Measurements from ENCODE around the gene FRMD4B. TPM values are rescaled to one million over a fixed set of nuclear protein-coding genes. Genes with fewer than 3 reads are reported as not detected.

FRMD4B gene
- total and polyA plus RNA-seq, 10 of the 15 experiments (the other 5 are each of a cell fraction or from before 2014, with no cell fraction given): 3.9 to 11.4 (median 8.0) TPM

DNA sequence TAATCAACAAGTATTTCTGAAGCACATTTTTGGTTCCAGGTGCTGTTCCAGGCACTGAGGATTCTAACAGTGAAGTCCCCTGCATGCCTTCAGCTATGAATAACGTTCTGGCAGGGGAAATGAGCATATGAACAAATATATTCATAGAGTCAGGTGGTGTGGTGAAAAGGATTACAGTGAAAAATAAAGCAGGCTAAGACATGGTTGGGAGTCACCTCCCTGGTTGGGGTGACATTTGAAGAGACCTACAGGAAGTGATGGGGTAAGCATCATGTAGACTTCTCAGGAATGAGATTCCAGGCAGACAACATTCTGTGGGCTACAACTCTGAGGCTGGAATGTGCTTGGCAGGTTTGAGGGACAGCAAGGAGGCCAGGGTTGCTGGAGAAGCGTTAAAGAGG lies 15.0 kb downstream of the FRMD4B start:
- ChIA-PET SMC1A (ENCODE audit: uncharacterized antibody, unreplicated experiment) (interaction anchor here (1.2 to 3.2 kb wide), 4 partner anchors 10 to 249 kb away, joined by 3 to 20 read pairs (median 4); partner anchors contain the start of gene LMOD3), POLR2A (no interaction called here), RAD21 (ENCODE audit: unreplicated experiment) (interaction anchor here (2.5 kb wide), 1 partner anchor 39 kb away, joined by 12 read pairs; no protein-coding TSS in a partner anchor), CTCF (interaction anchor here (0.6 to 3.1 kb wide), 5 partner anchors 16 to 195 kb away, joined by 3 to 20 read pairs (median 3); no protein-coding TSS in a partner anchor)
- Histone ChIP-seq H3K4me3 (no peak overlapping the region), H3K4me1 (ENCODE audit: control insufficient read depth, insufficient read depth, low read length) (peaks cover 11% of the 10 kb centered on the region), H3K27ac (ENCODE audit: control insufficient read depth, insufficient read depth) (no peak overlapping the region), H3K36me3 (ENCODE audit: control insufficient read depth in 2 of 2, insufficient read depth in 2 of 2, low read length in 1 of 2) (no peaks in the 10 kb centered on the region), H3K9ac (ENCODE audit: control insufficient read depth, insufficient read depth, low read length) (no peak overlapping the region), H3K27me3 (replicated peaks in 1 of 2; ENCODE audit: control insufficient read depth in 2 of 2, insufficient read depth in 2 of 2, low read length in 1 of 2) (no peaks in the 10 kb centered on the region), H3K4me2 (ENCODE audit: control insufficient read depth, insufficient read depth) (no peak overlapping the region), H3K79me2 (ENCODE audit: control insufficient read depth, insufficient read depth, low read length) (no peaks in the 10 kb centered on the region), H3K9me3 (replicated peaks; ENCODE audit: control insufficient read depth, insufficient read depth, low read length) (no peaks in the 10 kb centered on the region), H4K20me1 (ENCODE audit: control insufficient read depth, insufficient read depth) (no peaks in the 10 kb centered on the region), H2AFZ (ENCODE audit: control insufficient read depth, low read depth, low read length) (no peak overlapping the region)
- no peak for TF ChIP-seq YBX1 (IDR thresholded peaks at IDR 0.05)
- TF ChIP-seq RBBP5 (conservative IDR thresholded peaks at IDR 0.05): no peak
- no peak for TF ChIP-seq BMI1 (IDR thresholded peaks at IDR 0.05; ENCODE audit: borderline replicate concordance)
- no peak for TF ChIP-seq IRF4 (IDR thresholded peaks at IDR 0.05; ENCODE audit: low read depth, low read length)
- TF ChIP-seq RAD21 (IDR thresholded peaks at IDR 0.05; ENCODE audit: insufficient read depth, low read depth, low read length): no peak
- no peak for TF ChIP-seq CHD4 (IDR thresholded peaks at IDR 0.05)
- no peak for TF ChIP-seq PML (IDR thresholded peaks at IDR 0.05; ENCODE audit: low read length)
- TF ChIP-seq KDM1A (IDR thresholded peaks at IDR 0.05; ENCODE audit: borderline replicate concordance): no peak
- TF ChIP-seq, protein P1, sequence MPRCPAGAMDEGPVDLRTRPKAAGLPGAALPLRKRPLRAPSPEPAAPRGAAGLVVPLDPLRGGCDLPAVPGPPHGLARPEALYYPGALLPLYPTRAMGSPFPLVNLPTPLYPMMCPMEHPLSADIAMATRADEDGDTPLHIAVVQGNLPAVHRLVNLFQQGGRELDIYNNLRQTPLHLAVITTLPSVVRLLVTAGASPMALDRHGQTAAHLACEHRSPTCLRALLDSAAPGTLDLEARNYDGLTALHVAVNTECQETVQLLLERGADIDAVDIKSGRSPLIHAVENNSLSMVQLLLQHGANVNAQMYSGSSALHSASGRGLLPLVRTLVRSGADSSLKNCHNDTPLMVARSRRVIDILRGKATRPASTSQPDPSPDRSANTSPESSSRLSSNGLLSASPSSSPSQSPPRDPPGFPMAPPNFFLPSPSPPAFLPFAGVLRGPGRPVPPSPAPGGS (IDR thresholded peaks at IDR 0.05; ENCODE audit: borderline replicate concordance, insufficient read depth, low read depth, low read length, poor library complexity, severe bottlenecking): no peak
- TF ChIP-seq BHLHE40 (IDR thresholded peaks at IDR 0.05; ENCODE audit: borderline replicate concordance in 1 of 2, low read depth in 2 of 2, low read length in 1 of 2): no peak
- in situ Hi-C loops (cut with MboI) (no loop called here), intact Hi-C loops (cut with micrococcal nuclease; ENCODE audit: unreplicated experiment) (no loop called here)
- 27% methylated on average over 2 of the region's 2 CpGs for WGBS (ENCODE audit: insufficient coverage, insufficient replicate concordance, low lambda C conversion rate, missing lambda C conversion rate)
- FAIRE-seq: no peak
- ATAC-seq: no peak
- BruUV-seq (replicated peaks): no TSS peak
- DNase-seq (ENCODE audit: low read depth, low spot score): no peak
